H1 (cell line): ENCODE results near the gene PCP4. TPM values are rescaled to one million over a fixed set of nuclear protein-coding genes. Genes with fewer than 3 reads are reported as not detected.

Source experiments
- ASH2L ChIP-seq: fragments of 200-600, 300-600 bp; sonication (generic); IDR thresholded peaks from one replicate; pipeline ENCODE4 v1.7.1; 2017; ENCODE audit warnings: low read length
- KDM1A ChIP-seq: fragments of 200-600, 300-600 bp; sonication (generic); IDR thresholded peaks from 2 replicates; pipeline ENCODE4 v1.7.1; 2016; ENCODE audit warnings: mild to moderate bottlenecking, low read length, borderline replicate concordance
- polyA plus RNA-seq, 7 experiments: library from polyadenylated mRNA; depleted of rRNA in 3 of 7; stranded (reverse) in 5 of 7; unstranded in 2 of 7; fragments of >200 nt in 5 of 7; fragments of 200-250 nt in 2 of 7; gene quantifications; 1 replicate in 5 of 7; 2 replicates in 1 of 7; 4 replicates in 1 of 7; pipeline versions ENCODE4 v1.2.1 to v1.2.3, GENCODE V29; 2011 to 2013; ENCODE audit warnings: missing spikeins in 2 of 7, mixed read lengths in 2 of 7
- total RNA-seq: library from RNA; stranded (reverse); fragmentation: NEBNext Ultra II Directional; extraction: Animal tissue kit (Norgen Biotek cat#: 25700); gene quantifications from 2 replicates; pipeline ENCODE4 v1.2.1, GENCODE V29; 2021
- TF ChIP-seq, protein P1 (sequence below): fragments of 300-600 bp; sonication (generic); IDR thresholded peaks from 2 replicates; pipeline ENCODE4 v1.7.1; 2012; ENCODE audit warnings: low read length, moderate library complexity, mild to moderate bottlenecking, inconsistent platforms; ENCODE audit not compliant: insufficient replicate concordance

PCP4 gene
- total and polyA plus RNA-seq, 2 of the 8 experiments (the other 6 are each of a cell fraction or from before 2014, with no cell fraction given): 1.8 to 2.4 TPM

DNA sequence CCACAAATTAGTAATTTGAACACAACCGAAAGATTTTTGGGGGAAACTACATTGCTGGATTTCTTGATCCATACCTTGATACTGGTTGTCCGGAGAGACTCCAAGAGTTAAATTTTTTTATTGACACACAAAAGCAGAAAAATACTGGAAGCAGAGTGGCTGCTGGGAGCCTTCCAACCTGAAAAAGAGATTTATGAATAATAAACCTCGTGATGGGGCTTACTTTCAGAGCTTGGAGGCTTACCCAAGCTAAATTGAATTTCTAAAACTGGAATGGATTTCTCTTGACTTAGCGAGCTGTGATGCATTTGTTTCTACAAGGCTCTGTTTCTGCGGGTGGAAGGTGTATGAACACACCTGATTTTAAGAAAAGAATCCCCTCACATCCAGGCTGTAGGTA is 35.7 kb downstream of the PCP4 start (continued):
- TF ChIP-seq ASH2L (no peak), KDM1A (no peak)
- TF ChIP-seq, protein P1, sequence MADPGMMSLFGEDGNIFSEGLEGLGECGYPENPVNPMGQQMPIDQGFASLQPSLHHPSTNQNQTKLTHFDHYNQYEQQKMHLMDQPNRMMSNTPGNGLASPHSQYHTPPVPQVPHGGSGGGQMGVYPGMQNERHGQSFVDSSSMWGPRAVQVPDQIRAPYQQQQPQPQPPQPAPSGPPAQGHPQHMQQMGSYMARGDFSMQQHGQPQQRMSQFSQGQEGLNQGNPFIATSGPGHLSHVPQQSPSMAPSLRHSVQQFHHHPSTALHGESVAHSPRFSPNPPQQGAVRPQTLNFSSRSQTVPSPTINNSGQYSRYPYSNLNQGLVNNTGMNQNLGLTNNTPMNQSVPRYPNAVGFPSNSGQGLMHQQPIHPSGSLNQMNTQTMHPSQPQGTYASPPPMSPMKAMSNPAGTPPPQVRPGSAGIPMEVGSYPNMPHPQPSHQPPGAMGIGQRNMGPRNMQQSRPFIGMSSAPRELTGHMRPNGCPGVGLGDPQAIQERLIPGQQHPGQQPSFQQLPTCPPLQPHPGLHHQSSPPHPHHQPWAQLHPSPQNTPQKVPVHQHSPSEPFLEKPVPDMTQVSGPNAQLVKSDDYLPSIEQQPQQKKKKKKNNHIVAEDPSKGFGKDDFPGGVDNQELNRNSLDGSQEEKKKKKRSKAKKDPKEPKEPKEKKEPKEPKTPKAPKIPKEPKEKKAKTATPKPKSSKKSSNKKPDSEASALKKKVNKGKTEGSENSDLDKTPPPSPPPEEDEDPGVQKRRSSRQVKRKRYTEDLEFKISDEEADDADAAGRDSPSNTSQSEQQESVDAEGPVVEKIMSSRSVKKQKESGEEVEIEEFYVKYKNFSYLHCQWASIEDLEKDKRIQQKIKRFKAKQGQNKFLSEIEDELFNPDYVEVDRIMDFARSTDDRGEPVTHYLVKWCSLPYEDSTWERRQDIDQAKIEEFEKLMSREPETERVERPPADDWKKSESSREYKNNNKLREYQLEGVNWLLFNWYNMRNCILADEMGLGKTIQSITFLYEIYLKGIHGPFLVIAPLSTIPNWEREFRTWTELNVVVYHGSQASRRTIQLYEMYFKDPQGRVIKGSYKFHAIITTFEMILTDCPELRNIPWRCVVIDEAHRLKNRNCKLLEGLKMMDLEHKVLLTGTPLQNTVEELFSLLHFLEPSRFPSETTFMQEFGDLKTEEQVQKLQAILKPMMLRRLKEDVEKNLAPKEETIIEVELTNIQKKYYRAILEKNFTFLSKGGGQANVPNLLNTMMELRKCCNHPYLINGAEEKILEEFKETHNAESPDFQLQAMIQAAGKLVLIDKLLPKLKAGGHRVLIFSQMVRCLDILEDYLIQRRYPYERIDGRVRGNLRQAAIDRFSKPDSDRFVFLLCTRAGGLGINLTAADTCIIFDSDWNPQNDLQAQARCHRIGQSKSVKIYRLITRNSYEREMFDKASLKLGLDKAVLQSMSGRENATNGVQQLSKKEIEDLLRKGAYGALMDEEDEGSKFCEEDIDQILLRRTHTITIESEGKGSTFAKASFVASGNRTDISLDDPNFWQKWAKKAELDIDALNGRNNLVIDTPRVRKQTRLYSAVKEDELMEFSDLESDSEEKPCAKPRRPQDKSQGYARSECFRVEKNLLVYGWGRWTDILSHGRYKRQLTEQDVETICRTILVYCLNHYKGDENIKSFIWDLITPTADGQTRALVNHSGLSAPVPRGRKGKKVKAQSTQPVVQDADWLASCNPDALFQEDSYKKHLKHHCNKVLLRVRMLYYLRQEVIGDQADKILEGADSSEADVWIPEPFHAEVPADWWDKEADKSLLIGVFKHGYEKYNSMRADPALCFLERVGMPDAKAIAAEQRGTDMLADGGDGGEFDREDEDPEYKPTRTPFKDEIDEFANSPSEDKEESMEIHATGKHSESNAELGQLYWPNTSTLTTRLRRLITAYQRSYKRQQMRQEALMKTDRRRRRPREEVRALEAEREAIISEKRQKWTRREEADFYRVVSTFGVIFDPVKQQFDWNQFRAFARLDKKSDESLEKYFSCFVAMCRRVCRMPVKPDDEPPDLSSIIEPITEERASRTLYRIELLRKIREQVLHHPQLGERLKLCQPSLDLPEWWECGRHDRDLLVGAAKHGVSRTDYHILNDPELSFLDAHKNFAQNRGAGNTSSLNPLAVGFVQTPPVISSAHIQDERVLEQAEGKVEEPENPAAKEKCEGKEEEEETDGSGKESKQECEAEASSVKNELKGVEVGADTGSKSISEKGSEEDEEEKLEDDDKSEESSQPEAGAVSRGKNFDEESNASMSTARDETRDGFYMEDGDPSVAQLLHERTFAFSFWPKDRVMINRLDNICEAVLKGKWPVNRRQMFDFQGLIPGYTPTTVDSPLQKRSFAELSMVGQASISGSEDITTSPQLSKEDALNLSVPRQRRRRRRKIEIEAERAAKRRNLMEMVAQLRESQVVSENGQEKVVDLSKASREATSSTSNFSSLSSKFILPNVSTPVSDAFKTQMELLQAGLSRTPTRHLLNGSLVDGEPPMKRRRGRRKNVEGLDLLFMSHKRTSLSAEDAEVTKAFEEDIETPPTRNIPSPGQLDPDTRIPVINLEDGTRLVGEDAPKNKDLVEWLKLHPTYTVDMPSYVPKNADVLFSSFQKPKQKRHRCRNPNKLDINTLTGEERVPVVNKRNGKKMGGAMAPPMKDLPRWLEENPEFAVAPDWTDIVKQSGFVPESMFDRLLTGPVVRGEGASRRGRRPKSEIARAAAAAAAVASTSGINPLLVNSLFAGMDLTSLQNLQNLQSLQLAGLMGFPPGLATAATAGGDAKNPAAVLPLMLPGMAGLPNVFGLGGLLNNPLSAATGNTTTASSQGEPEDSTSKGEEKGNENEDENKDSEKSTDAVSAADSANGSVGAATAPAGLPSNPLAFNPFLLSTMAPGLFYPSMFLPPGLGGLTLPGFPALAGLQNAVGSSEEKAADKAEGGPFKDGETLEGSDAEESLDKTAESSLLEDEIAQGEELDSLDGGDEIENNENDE: no peak
